ENCODE measurements around the gene MPDZ.

Gene MPDZ

DNA sequence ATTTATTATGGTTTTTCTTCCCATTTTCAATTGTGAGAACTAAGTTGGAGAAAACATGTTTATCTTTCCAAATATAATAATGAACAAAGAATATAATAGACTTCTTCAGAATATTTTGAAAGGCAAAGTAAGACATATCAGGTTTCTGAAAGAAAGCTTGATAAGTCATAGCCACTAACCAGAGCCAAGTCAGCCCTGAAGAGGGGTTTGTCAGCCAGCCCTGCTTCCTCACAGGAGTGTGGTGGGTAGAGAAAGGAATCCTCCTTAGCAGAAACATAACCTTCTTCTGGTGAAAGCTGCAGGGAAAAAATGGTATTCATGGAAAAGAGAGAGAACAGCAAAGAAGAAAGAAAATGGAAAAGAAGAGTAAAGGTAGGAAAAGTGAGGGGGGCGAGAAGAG lies 93.4 kb downstream of the MPDZ start:
- H3K27ac ChIP-seq = no peak overlapping the region
- DNase-seq (ENCODE audit: low read depth, low spot score) = no peak

DNA sequence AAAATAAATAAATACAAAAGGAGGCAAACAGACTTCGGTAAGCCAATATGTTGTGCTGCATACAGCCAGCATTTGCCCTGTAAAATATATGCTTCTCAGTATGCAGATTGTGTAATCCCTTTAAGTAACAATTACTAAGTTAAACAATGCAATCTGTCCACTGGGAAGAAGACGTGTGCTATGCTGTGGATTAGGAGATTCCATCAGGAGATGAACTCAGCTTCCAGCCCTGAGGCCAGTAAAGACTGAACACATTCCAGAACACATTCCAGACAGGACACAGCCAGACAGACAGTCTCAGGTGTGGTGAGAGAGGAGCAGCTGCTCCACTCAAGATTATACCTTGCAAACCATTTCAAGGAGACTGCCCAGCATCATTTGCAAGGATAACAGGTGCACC lies 97.8 kb downstream of the MPDZ start:
- peak; percentile 6 for DNase-seq (ENCODE audit: low read depth, low spot score)
- H3K27ac ChIP-seq = no peak overlapping the region

DNA sequence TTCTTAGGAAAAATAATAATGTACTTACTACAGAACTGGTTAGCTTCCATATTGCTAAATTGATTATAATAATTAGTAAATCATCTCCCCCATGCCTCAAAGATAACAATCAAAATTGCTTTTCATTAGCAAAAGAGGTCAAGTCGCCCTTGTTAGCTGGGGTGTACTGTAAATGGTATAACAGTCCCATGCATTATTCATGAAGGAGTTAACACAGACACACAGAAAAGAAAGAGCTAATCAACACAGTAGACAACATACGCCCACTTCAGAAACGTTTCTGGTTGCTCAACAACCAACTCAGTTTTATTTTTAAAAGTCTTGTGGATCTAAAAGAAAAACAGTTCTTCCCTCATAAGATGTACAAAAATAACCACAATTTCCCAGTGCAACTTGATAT lies 100.2 kb downstream of the MPDZ start:
- no peak overlapping the region for H3K27ac ChIP-seq
- DNase-seq (ENCODE audit: low read depth, low spot score) = no peak

DNA sequence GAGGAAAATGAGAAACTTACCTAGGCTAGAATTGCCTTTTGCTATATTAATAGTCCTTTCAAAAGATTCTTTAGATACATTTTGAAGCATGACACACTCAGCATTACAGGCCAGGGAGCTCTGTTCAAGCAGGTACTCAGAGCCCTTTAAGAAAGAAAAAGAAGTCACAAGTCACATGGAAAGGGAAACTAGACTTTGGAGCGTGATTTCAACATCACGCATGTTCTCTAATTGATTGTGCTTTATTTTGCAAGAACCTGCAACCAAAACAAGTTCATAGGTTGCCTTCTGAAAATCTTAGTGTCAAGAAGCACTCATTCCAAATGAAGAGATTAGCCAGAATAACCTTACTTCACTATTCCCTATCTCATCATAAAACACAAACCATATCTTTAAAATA lies 103.8 kb downstream of the MPDZ start:
- DNase-seq (ENCODE audit: low read depth, low spot score) = no peak
- no peak overlapping the region for H3K27ac ChIP-seq

DNA sequence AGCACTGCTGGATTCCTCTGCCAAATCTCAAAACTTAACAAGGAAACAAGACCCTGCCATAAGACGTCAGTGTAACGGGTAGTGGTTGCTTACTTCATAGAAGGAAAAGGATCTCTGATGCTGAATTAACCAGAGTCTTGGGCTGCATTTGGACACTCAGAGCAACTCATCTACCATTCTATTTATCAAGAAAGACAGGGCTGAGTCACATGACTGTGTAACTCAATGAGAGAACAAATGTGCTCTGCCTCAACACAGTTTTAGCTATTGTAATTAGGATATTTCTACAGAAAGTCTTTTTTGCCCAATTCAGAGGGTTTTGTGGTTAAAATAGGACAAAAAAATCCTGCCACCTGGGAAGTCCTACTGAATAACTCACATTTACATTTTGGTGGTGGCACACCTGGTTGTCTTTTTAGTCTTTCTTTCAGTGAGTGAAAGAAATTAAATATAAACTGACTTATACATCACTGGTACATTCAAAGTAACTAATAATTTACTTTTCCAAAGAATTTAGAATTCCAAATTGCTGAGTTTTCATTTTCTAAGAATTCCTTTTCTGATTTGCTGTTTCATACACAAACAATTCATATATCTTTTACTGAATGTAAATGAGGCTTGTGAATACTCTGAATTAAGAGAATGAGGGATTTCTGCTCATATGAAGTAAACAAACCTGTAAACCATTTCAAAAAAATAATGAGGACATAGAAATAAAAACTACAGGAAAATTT lies 104.4 kb downstream of the MPDZ start:
- no peak for DNase-seq (ENCODE audit: low read depth, low spot score)
- H3K27ac ChIP-seq = no peak overlapping the region

DNA sequence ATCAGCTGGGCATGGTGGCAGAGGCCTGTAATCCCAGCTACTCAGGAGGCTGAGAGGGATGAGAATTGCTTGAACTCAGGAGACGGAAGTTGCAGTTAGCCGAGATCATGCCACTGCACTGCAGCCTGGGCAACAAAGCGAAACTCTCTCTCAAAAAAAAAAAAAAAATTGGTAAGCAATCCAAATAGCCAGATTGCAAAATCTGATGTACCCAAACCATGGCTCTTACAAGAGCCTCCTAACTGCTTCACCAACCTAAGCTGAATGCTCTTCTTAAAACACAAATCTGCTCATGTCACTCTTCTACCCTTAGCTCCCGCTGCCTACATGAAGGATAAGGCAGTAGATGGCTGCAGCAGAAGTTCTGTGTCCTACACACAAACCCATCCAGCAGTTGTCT lies 105.9 kb downstream of the MPDZ start:
- H3K27ac ChIP-seq = no peak overlapping the region
- no peak for DNase-seq (ENCODE audit: low read depth, low spot score)

DNA sequence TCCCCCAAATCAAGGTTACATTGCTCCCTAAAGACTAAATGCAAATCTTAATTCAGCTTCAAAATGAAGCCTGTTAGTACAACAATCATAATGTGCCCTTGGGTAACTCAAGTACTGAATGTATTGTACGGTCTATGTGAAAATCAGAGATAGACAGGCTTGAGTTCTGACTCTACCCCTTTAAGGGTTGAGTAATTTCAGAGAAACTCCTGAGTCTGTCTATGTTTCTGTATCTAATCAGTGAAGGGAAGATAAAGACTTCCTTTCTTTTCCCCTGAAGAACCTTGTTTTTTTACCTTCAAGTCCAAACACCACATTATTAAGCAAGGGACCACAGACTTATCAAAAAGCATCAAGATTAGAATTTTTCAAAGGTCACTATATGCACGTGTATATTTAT lies 108.2 kb downstream of the MPDZ start:
- DNase-seq (ENCODE audit: low read depth, low spot score) = no peak
- no peak overlapping the region for H3K27ac ChIP-seq

DNA sequence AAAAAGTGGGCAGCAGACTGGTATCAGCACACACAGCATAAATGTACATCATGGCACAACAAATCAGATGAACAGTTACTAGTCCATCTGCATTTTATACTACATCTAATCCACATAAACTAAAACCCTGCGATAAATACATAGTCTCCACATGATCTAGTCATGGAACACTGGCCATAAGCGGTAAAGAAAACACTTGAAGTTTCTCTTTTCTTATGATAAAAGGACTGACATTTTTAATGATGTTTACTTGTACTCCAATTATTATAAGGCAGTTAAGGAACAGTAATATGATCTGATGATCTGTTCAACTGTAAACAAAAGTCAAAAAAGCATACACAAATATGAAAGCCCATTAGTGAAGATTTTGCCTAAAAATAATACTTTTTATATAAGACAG lies 112.5 kb downstream of the MPDZ start:
- no peak overlapping the region for H3K27ac ChIP-seq

DNA sequence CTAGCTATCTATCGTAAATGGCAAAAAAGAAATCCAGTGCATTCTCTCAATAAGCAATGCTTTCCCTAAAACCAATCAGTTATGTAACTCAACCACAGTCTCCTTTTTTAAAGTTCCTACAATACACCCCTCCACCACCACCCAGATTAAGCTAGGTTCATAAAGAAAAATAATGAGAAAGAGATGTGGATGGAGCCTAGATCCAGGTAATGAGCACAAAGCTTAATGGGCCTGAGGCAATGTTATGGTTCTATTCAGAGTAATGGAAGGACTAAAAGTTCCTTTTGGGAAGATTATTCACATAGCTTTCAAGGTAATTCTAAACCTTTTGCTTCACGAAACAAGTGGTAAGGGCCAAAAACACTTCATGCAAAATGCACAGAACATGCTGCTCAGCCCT lies 113.5 kb downstream of the MPDZ start:
- DNase-seq (ENCODE audit: low read depth, low spot score) = no peak
- H3K27ac ChIP-seq = no peak overlapping the region

More for the DNA sequence above, 112.5 kb downstream of the MPDZ start:
- no peak for DNase-seq (ENCODE audit: low read depth, low spot score)

DNA sequence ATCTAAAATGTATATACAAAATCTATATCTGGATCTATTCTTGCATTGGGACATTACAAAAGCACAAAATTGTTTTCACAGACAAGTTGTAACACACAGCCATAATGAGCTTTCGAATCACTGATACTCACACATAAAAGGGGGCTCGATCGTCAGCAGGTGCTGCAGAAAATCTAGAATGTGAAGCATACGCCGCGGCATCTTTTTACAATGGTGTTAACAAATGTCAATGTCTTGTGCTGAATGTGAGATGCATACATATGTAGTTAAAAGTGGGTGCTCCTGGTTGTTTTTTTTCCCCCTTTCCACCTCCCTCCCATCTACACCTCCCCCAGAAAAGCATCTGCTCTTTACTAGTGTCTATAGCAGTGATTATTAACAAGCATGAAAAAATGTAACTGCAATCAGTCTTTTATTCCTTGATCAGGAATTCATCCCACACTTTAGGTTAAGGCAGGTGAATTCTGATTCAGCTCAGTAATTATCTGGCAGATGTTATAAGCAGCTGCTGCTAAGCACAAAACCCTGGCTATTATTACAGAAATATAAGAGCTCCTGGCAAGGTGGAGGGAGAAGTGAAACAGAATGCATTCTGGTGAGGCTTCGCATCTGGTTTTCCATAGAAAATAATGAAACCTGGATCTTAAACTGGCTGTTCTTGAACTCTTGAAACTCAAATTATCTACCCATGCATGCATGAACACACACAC lies 114.1 kb downstream of the MPDZ start:
- DNase-seq (ENCODE audit: low read depth, low spot score) = no peak

DNA sequence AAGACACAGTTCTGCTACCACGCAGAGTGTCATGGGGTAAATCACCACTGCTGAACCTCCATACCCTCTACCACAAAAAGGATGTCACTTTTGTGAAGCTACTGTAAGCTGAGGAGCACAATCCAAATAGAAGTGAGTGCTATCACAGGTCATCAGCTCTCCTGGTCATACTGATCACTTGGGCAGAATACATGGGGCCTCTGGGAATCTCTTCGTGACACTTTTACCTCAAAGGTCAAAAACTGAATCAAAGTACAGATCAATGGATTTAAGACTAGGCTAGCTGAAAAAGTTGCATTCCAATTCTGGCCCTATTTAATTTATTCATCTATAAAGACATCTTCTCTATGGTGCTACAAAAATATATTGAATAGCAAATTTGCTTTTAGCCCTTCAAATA lies 115.5 kb downstream of the MPDZ start:
- H3K27ac ChIP-seq = no peak overlapping the region
- DNase-seq (ENCODE audit: low read depth, low spot score) = no peak

More for the DNA sequence above, 114.1 kb downstream of the MPDZ start:
- H3K27ac ChIP-seq = no peak overlapping the region

DNA sequence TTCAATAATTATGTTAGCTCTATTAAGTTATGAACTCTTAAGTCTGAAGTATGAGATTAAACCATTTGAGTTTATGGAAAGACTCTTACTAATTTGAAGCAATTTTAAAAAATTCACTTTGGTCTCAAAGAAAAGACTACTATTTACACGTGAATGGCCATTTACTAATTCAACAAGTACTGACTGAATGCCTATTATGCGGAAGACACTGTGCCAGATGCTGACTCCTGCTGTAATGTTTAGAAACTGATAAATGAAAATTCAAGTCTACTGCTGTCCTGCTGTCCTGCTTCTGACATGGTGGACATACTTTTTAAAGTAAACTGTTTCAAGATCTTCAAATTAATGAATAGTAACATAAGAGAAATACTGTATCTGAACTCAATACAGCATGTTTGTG lies 116.2 kb downstream of the MPDZ start:
- no peak for DNase-seq (ENCODE audit: low read depth, low spot score)
- no peak overlapping the region for H3K27ac ChIP-seq

DNA sequence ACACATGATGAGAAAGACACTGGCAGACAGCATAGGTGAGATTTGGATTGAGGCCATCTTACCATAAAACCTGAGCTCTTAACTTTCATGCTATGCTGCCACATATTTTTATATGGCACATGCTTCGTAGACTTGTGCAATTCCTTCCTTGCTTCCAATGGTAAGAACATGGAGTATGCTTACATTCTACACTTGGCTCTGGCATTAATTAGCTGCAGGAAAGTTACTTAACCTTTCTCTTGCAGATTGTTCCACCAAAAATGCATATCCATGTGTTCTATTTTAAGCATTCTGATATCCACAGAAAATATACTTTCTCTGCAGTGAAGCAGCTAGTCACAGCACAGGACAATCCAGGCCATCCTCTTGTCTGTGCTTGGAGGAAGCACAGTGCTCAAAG lies 119.4 kb downstream of the MPDZ start:
- no peak overlapping the region for H3K27ac ChIP-seq
- no peak for DNase-seq (ENCODE audit: low read depth, low spot score)

DNA sequence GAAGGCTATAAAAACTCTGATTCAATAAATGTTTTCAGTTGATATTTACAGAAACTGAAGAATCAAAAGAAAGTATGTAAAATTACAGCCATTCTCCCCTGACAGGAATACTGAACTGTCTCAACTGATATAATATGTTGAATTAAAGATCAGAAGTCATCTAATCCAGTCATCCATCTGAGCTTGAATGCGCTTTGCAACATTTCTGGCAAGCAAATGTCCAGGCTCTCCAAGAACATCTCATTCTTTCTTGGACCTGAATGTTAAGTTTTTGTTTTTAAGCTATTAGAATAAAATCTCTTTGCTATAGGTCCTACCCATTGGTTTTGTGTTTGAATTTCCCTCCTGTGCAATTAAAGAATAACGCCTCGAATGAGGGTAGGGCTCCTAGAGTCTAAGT lies 120.5 kb downstream of the MPDZ start:
- H3K27ac ChIP-seq = no peak overlapping the region
- no peak for DNase-seq (ENCODE audit: low read depth, low spot score)

DNA sequence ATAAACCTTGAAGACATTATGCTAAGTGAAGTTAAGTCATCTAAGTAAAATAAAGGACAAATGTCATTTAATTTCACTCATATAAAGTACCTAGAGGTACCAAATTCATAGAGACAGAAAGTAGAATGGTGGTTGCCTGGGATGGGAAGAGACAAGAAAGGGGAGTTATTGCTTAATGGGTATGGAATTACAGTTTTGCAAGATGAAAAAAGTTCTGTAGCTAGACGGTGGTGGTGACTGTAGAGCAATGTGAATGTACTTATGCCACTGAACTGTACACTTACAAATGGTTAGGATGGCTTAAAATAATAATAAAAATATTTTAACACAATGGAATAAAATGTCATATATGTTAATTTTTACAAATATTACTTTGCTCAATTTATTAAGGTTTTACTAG lies 128.0 kb downstream of the MPDZ start:
- no peak for DNase-seq (ENCODE audit: low read depth, low spot score)
- no peak overlapping the region for H3K27ac ChIP-seq

DNA sequence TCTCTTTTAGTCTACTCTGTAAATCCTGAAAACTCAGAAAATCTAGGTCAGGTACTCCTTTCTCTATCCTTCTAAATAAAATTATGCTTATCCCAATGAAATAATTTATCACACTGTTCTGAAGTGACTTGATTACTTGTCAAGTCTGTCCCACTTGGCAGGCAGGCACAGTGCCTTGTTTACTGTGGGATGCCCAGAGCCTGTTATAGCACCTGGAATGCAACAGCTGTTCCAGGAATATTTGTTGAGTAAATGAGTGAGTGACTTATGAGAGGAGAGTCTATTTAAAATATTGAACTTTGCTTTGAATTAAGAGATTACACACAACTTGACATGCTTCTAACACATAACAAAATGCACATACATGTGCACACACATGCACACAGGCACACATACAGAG lies 130.0 kb downstream of the MPDZ start:
- H3K27ac ChIP-seq = no peak overlapping the region
- no peak for DNase-seq (ENCODE audit: low read depth, low spot score)

DNA sequence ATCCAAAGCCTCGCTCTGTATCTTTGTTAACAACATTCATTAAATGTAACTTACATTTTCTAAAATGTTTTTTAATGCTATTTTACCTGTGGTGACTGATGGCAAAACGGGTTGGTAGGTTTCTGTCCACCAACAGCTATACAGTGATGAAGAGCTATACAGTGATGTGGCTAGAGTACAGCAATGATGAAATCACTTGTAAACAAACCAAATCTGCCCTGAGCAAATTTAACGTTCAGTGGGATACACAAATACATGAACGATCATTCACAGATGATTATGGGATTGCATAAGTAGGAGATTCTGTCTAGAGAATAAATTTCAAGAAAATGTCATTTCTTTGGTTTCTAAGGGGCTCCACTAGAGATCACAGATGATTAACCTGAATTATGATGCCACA lies 132.7 kb downstream of the MPDZ start:
- DNase-seq (ENCODE audit: low read depth, low spot score) = no peak
- H3K27ac ChIP-seq = no peak overlapping the region

DNA sequence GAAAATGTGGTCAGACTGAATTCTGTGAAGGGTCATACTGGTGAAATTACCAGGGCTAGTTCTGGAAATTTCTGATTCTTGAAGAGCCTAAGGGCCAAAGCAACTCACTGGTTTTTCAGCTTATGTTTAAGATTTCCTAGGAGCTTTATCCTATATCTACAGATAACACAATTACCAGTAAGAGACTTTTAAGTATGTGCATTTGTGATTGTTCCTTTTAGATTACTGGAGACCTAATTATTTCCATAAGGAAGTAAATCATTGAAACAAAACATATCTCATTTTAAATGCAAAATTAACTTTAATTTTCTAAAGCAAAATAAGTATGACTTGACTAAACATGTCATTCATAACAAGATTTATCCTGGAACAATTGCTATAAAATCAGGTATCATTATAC lies 134.2 kb downstream of the MPDZ start:
- no peak for DNase-seq (ENCODE audit: low read depth, low spot score)
- H3K27ac ChIP-seq = no peak overlapping the region

DNA sequence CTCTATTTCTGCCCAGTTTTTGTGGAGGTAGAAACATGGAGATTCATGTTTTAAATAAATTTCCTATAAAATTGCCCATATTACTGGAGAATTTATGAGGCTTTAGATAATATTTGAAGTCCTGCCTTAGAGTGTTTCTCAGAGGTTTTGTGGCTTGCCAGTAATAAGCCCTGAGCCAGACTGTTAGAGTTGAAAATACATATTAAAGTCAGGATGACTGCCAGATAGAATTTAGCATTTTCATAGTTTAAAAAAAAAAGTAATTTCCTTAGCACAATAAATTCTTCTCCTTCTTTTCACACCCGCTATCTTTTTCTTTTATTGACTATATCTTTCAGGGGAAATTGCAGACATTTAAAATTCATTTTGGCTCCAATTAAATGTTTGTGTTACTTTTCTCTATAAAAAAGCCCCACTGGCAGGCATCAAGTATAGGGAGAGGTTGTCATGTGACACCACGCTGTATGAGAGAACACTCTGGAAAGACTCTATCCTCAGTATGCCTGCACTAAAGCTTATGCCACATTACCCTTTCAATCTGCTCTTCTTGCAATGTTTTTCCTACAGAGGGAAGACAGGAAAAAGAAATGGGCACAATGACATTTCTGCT lies 135.2 kb downstream of the MPDZ start:
- no peak for DNase-seq (ENCODE audit: low read depth, low spot score)
- H3K27ac ChIP-seq = no peak overlapping the region

DNA sequence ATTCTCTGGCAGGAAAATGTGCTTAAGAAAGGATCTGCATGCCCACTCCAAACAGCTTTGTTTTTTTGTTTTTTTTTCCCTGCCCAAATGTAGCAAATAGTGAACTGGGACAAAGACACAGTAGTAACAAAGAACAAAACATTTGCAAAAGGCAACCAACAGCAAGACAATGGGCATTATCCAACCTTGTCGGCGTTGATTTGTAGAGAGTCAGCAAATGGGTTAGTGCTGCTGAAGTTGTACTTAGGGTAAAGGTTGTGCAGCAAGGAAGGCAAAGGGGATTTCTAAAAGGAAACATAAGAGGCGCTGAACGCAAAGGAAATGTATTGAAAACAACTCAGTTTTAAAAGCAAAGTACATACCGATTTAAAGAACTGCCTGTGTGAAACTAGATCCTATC lies 136.2 kb downstream of the MPDZ start:
- no peak overlapping the region for H3K27ac ChIP-seq
- no peak for DNase-seq (ENCODE audit: low read depth, low spot score)

DNA sequence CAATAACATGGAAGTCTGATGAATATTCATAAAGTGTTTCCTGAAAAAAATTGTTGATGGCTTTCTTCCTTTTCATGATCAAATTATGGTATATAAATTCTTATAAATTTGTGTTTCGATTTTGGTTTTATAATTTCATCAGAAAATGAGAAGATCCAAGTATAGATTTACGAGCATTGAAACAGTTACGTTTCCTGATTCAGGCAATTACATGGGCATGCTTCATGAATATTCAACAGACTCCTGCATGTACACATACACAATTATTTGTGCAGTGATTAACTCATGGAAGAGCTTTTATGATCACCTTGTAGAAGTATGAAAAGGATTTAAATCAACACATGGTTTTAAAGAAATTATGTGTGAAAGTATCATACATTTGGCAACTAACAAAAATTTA lies 136.7 kb downstream of the MPDZ start:
- H3K27ac ChIP-seq = no peak overlapping the region
- DNase-seq (ENCODE audit: low read depth, low spot score) = no peak

DNA sequence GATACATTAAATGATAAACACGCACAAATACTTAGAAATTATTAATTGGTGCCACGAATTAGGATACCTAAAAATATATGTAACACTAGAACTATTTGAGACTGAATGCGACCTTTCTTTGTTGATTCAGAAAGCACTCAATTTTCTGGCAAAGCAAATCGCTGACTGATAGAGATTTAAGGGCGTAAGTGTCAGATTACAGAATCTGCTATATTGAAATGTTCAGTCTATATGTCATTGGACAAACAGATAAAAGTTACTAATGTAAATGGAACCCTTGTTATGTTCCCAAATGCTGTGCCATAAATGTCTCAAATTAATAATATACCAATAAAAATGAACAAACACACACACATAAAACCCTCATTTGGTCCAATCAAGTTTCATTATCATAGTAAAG lies 137.9 kb downstream of the MPDZ start:
- H3K27ac ChIP-seq = no peak overlapping the region
- no peak for DNase-seq (ENCODE audit: low read depth, low spot score)

Data from epithelial cell of prostate (primary cell).